HCT116 (cell line): ENCODE results near the gene ZSCAN5C. TPM values are rescaled to one million over a fixed set of nuclear protein-coding genes. Genes with fewer than 3 reads are reported as not detected.

Experiments
- ATAC-seq: fragments of 200-7000 bp; cut with Tn5 transposase; 2 replicates; pipeline ENCODE4 v1.9.1; 2020; ENCODE audit warnings: mild to moderate bottlenecking, moderate library complexity
- BruUV-seq: library from RNA; stranded (reverse); fragments of 400-500 nt; replicated peaks from 2 replicates; lab custom pipeline; 2021; lab: Mats Ljungman, UMichigan
- CTCF ChIA-PET: fragments of 300-600 bp; sonication (Branson Sonifier 250); formaldehyde crosslinking; loops from one replicate; lab custom pipeline; 2021; ENCODE audit warnings: antibody characterized with exemption; lab: Charles Lee
- POLR2A ChIA-PET: fragments of 300-600, 350-600 bp; sonication (Branson Sonifier 250); formaldehyde crosslinking; loops from one replicate; lab custom pipeline; 2021; ENCODE audit warnings: antibody characterized with exemption; lab: Charles Lee
- RAD21 ChIA-PET, 2 experiments: fragments of 300-600 bp; sonication (Branson Sonifier 250); formaldehyde crosslinking; loops; one replicate each; lab custom pipeline; 2023; ENCODE audit warnings: low total read pairs in 2 of 2; ENCODE audit not compliant: uncharacterized antibody in 2 of 2, unreplicated experiment in 2 of 2, low non-redundant PET in 1 of 2; lab: Charles Lee
- DNase-seq: peaks from one replicate; pipeline ENCODE4 v3.0.0-alpha.2; 2010; ENCODE audit warnings: low read depth, low spot score
- H2AFZ ChIP-seq: fragments of 200-600 bp; shearing (Covaris generic), sonication (generic); 2 replicates; pipeline ENCODE4 v1.6.1; 2017; ENCODE audit warnings: low read depth, mixed run types, mixed read lengths, antibody characterized with exemption, low read length; ENCODE audit not compliant: poor library complexity, severe bottlenecking
- H3K27ac ChIP-seq: 2 replicates; pipeline ENCODE4 v1.5.1; 2012; ENCODE audit warnings: low read depth, low read length
- H3K27me3 ChIP-seq: fragments of 200-600 bp; sonication (generic); 2 replicates; pipeline ENCODE4 v1.6.1; 2016; ENCODE audit warnings: mixed run types, low read length, mixed read lengths; ENCODE audit not compliant: insufficient read depth
- H3K36me3 ChIP-seq, 2 experiments: fragments of 200-500 bp in 1 of 2; fragments of 200-600 bp in 1 of 2; sonication (Bioruptor generic) in 1 of 2; sonication (generic) in 1 of 2; 2 replicates each; pipeline versions ENCODE4 v1.5.1 to v1.6.1; 2014 to 2016; ENCODE audit warnings: low read length in 2 of 2, inconsistent platforms in 1 of 2, mixed read lengths in 1 of 2, mixed run types in 1 of 2; ENCODE audit not compliant: insufficient read depth in 2 of 2, control insufficient read depth in 1 of 2
- H3K4me1 ChIP-seq, 2 experiments: fragments of 200-600 bp in 1 of 2; sonication (generic) in 1 of 2; 2 replicates each; pipeline versions ENCODE4 v1.5.1 to v1.6.1; 2012 to 2017; ENCODE audit warnings: low read length in 2 of 2, inconsistent platforms in 1 of 2, mild to moderate bottlenecking in 1 of 2, mixed read lengths in 1 of 2, mixed run types in 1 of 2, moderate library complexity in 1 of 2; ENCODE audit not compliant: insufficient read depth in 2 of 2, control insufficient read depth in 1 of 2
- H3K4me2 ChIP-seq: fragments of 200-600 bp; sonication (generic); 2 replicates; pipeline ENCODE4 v1.6.1; 2017; ENCODE audit warnings: mixed run types, low read length, mixed read lengths
- H3K4me3 ChIP-seq, 2 experiments: fragments of 200-600 bp in 1 of 2; sonication (generic) in 1 of 2; replicated peaks in 1 of 2; 2 replicates each; pipeline ENCODE4 v1.5.1; 2011 to 2016; ENCODE audit warnings: low read length in 2 of 2, control low read depth in 1 of 2, low read depth in 1 of 2, mild to moderate bottlenecking in 1 of 2, mixed read lengths in 1 of 2, mixed run types in 1 of 2
- H3K79me2 ChIP-seq: fragments of 200-600 bp; sonication (generic); 2 replicates; pipeline ENCODE4 v1.6.1; 2017; ENCODE audit warnings: mild to moderate bottlenecking, mixed run types, low read length, moderate library complexity, mixed read lengths; ENCODE audit not compliant: insufficient read depth
- H3K9ac ChIP-seq: fragments of 200-600 bp; sonication (generic); 2 replicates; pipeline ENCODE4 v1.6.1; 2016; ENCODE audit warnings: low read length, mixed read lengths
- H3K9me2 ChIP-seq: fragments of 200-600 bp; sonication (generic), shearing (Covaris generic); 2 replicates; pipeline ENCODE4 v1.6.1; 2017; ENCODE audit warnings: mixed run types, mild to moderate bottlenecking, moderate library complexity; ENCODE audit not compliant: insufficient read depth
- H3K9me3 ChIP-seq, 2 experiments: fragments of 200-500 bp in 1 of 2; fragments of 200-600 bp in 1 of 2; sonication (Bioruptor generic) in 1 of 2; sonication (generic) in 1 of 2; 2 replicates each; pipeline ENCODE4 v1.6.1; 2014 to 2017; ENCODE audit warnings: low read length in 2 of 2, mixed read lengths in 2 of 2, inconsistent platforms in 1 of 2, low read depth in 1 of 2, mild to moderate bottlenecking in 1 of 2, mixed run types in 1 of 2, moderate library complexity in 1 of 2; ENCODE audit not compliant: control insufficient read depth in 1 of 2, insufficient read depth in 1 of 2
- H4K20me1 ChIP-seq: fragments of 200-600 bp; sonication (generic), shearing (Covaris generic); 2 replicates; pipeline ENCODE4 v1.6.1; 2017; ENCODE audit warnings: mixed run types, mild to moderate bottlenecking, moderate library complexity; ENCODE audit not compliant: insufficient read depth
- CBX3 ChIP-seq: IDR thresholded peaks from 2 replicates; pipeline ENCODE4 v1.6.1; 2012; ENCODE audit warnings: low read depth
- CEBPB ChIP-seq: IDR thresholded peaks from 2 replicates; pipeline ENCODE4 v1.6.1; 2012; ENCODE audit warnings: low read depth
- EGR1 ChIP-seq: IDR thresholded peaks from 2 replicates; pipeline ENCODE4 v1.6.1; 2012; ENCODE audit warnings: low read depth
- EZH2 ChIP-seq: fragments of 200-600 bp; sonication (generic); IDR thresholded peaks from 2 replicates; pipeline ENCODE4 v1.6.1; 2017; ENCODE audit warnings: antibody characterized with exemption, mixed run types
- POLR2A ChIP-seq: IDR thresholded peaks from 2 replicates; pipeline ENCODE4 v1.7.0; 2011; ENCODE audit warnings: borderline replicate concordance; ENCODE audit not compliant: insufficient read depth, insufficient read length; ENCODE audit errors: extremely low read depth
- POLR2AphosphoS5 ChIP-seq: IDR thresholded peaks from 2 replicates; pipeline ENCODE4 v1.6.1; 2011; ENCODE audit warnings: mild to moderate bottlenecking, low read depth, low read length, moderate library complexity
- RAD21 ChIP-seq: IDR thresholded peaks from 2 replicates; pipeline ENCODE4 v1.6.1; 2012; ENCODE audit warnings: low read depth, mild to moderate bottlenecking
- SIN3A ChIP-seq: IDR thresholded peaks from 2 replicates; pipeline ENCODE4 v1.6.1; 2012; ENCODE audit warnings: low read depth
- TCF7L2 ChIP-seq: IDR thresholded peaks from 2 replicates; pipeline ENCODE4 v1.7.0; 2011; ENCODE audit warnings: borderline replicate concordance, inconsistent platforms; ENCODE audit not compliant: insufficient read depth, insufficient read length; ENCODE audit errors: extremely low read depth
- YY1 ChIP-seq: IDR thresholded peaks from 2 replicates; pipeline ENCODE4 v1.6.1; 2011; ENCODE audit warnings: low read length, low read depth, moderate library complexity, mild to moderate bottlenecking; ENCODE audit not compliant: insufficient replicate concordance; ENCODE audit errors: extremely low read depth
- ZFX ChIP-seq: fragments of 450-650 bp; IDR thresholded peaks from 2 replicates; pipeline ENCODE4 v1.6.1; 2017
- ZNF274 ChIP-seq: fragments of 200-500 bp; sonication (Bioruptor generic); IDR thresholded peaks from 2 replicates; pipeline ENCODE4 v1.6.1; 2014; ENCODE audit warnings: mild to moderate bottlenecking, low read depth, low read length, inconsistent platforms
- intact Hi-C: fragments of 100-400 bp; cut with micrococcal nuclease; formaldehyde crosslinking; loops from 2 replicates; pipeline ENCODE4 v1.10.0; 2022
- total RNA-seq: library from RNA; stranded (reverse); gene quantifications from one replicate; pipeline ENCODE4 v1.2.1, GENCODE V29; 2021; ENCODE audit not compliant: unreplicated experiment
- TF ChIP-seq, protein P1 (sequence below): IDR thresholded peaks from 2 replicates; pipeline ENCODE4 v1.6.1; 2012; ENCODE audit warnings: low read depth
- TF ChIP-seq, protein P2 (sequence below): IDR thresholded peaks from 2 replicates; pipeline ENCODE4 v1.6.1; 2012
- TF ChIP-seq, protein P3 (sequence below), 3 experiments: fragments of 200-600 bp in 1 of 3; sonication (generic) in 1 of 3; IDR thresholded peaks in 2 of 3; conservative IDR thresholded peaks in 1 of 3; 2 replicates each; pipeline ENCODE4 v1.5.1; 2012 to 2017; ENCODE audit warnings: low read depth in 2 of 3, low read length in 2 of 3, antibody characterized with exemption in 1 of 3, borderline replicate concordance in 1 of 3, control low read depth in 1 of 3, mild to moderate bottlenecking in 1 of 3, mixed read lengths in 1 of 3, mixed run types in 1 of 3, moderate library complexity in 1 of 3; ENCODE audit not compliant: insufficient read depth in 1 of 3
- TF ChIP-seq, protein P4 (sequence below): IDR thresholded peaks from 2 replicates; pipeline ENCODE4 v1.6.1; 2011; ENCODE audit warnings: mild to moderate bottlenecking, low read length, moderate library complexity; ENCODE audit not compliant: insufficient replicate concordance; ENCODE audit errors: extremely low read depth

ZSCAN5C gene
- total RNA-seq, 1 experiment from 2014 or later = not detected

DNA sequence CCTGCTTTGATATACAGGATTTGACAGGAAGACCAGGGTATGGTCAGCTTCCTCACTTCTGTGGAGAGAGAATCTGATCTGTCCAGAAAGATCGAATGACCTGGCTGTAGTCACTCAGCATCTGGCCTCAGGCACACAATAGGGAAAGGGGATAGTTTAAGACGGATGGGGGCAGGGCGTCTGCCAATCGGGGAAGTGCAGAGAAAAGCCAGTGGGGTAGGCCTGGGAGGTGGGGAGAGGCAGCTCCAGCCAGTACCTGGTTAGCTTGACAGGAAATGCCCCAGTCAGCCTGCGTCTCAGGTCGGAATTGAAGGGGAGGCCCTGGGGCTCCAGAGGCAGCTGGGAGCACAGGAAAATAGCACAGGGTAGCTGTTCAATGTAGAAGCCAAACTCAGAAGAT lies 48.6 kb upstream of the ZSCAN5C start:
- H3K4me1 ChIP-seq = no peaks in the 10 kb centered on the region
- ChIA-PET CTCF (no interaction called here), POLR2A (no interaction called here)
- H3K4me3 ChIP-seq = no peak overlapping the region
- DNase-seq = no peak
- 0 out of 4 replicates have a peak, but pooled peaks cover 0 to 2% of the 10 kb centered on the region in 2 experiments for H3K36me3 ChIP-seq
- TF ChIP-seq POLR2A (no peak), POLR2AphosphoS5 (no peak), EZH2 (no peak), CEBPB (no peak), CBX3 (no peak), ZNF274 (no peak), SIN3A (no peak), YY1 (no peak), ZFX (no peak), RAD21 (no peak), TCF7L2 (no peak), EGR1 (no peak)
- TF ChIP-seq, protein P1, sequence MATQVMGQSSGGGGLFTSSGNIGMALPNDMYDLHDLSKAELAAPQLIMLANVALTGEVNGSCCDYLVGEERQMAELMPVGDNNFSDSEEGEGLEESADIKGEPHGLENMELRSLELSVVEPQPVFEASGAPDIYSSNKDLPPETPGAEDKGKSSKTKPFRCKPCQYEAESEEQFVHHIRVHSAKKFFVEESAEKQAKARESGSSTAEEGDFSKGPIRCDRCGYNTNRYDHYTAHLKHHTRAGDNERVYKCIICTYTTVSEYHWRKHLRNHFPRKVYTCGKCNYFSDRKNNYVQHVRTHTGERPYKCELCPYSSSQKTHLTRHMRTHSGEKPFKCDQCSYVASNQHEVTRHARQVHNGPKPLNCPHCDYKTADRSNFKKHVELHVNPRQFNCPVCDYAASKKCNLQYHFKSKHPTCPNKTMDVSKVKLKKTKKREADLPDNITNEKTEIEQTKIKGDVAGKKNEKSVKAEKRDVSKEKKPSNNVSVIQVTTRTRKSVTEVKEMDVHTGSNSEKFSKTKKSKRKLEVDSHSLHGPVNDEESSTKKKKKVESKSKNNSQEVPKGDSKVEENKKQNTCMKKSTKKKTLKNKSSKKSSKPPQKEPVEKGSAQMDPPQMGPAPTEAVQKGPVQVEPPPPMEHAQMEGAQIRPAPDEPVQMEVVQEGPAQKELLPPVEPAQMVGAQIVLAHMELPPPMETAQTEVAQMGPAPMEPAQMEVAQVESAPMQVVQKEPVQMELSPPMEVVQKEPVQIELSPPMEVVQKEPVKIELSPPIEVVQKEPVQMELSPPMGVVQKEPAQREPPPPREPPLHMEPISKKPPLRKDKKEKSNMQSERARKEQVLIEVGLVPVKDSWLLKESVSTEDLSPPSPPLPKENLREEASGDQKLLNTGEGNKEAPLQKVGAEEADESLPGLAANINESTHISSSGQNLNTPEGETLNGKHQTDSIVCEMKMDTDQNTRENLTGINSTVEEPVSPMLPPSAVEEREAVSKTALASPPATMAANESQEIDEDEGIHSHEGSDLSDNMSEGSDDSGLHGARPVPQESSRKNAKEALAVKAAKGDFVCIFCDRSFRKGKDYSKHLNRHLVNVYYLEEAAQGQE = no peak
- TF ChIP-seq, protein P2, sequence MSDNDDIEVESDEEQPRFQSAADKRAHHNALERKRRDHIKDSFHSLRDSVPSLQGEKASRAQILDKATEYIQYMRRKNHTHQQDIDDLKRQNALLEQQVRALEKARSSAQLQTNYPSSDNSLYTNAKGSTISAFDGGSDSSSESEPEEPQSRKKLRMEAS = no peak
- TF ChIP-seq, protein P3, sequence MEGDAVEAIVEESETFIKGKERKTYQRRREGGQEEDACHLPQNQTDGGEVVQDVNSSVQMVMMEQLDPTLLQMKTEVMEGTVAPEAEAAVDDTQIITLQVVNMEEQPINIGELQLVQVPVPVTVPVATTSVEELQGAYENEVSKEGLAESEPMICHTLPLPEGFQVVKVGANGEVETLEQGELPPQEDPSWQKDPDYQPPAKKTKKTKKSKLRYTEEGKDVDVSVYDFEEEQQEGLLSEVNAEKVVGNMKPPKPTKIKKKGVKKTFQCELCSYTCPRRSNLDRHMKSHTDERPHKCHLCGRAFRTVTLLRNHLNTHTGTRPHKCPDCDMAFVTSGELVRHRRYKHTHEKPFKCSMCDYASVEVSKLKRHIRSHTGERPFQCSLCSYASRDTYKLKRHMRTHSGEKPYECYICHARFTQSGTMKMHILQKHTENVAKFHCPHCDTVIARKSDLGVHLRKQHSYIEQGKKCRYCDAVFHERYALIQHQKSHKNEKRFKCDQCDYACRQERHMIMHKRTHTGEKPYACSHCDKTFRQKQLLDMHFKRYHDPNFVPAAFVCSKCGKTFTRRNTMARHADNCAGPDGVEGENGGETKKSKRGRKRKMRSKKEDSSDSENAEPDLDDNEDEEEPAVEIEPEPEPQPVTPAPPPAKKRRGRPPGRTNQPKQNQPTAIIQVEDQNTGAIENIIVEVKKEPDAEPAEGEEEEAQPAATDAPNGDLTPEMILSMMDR (IDR thresholded peaks at IDR 0.05 in 2 of 3, conservative IDR thresholded peaks at IDR 0.05 in 1 of 3; ENCODE audit: borderline replicate concordance in 1 of 3, insufficient read depth in 1 of 3, low read depth in 2 of 3, low read length in 2 of 3) = no peak
- TF ChIP-seq, protein P4, sequence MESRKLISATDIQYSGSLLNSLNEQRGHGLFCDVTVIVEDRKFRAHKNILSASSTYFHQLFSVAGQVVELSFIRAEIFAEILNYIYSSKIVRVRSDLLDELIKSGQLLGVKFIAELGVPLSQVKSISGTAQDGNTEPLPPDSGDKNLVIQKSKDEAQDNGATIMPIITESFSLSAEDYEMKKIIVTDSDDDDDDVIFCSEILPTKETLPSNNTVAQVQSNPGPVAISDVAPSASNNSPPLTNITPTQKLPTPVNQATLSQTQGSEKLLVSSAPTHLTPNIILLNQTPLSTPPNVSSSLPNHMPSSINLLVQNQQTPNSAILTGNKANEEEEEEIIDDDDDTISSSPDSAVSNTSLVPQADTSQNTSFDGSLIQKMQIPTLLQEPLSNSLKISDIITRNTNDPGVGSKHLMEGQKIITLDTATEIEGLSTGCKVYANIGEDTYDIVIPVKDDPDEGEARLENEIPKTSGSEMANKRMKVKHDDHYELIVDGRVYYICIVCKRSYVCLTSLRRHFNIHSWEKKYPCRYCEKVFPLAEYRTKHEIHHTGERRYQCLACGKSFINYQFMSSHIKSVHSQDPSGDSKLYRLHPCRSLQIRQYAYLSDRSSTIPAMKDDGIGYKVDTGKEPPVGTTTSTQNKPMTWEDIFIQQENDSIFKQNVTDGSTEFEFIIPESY = no peak
- TF ChIP-seq, all 23 proteins: peak for 0
- Histone ChIP-seq H2AFZ (no peak overlapping the region), H3K27ac (no peak overlapping the region), H3K4me2 (no peak overlapping the region), H3K9ac (no peak overlapping the region), H3K9me3 (no peaks in the 10 kb centered on the region), H3K79me2 (no peaks in the 10 kb centered on the region), H4K20me1 (no peaks in the 10 kb centered on the region), H3K27me3 (no peaks in the 10 kb centered on the region), H3K9me2 (no peaks in the 10 kb centered on the region)
- RAD21 ChIA-PET = no interaction called here
- intact Hi-C loops = no loop called here
- no peak for ATAC-seq
- BruUV-seq = no TSS peak
